Upper lobe of right lung (tissue), 1 donor: ENCODE results near the gene GRK4. TPM values are rescaled to one million over a fixed set of nuclear protein-coding genes. Genes with fewer than 3 reads are reported as not detected.
"Not testable (repeated sequence)": the region's sequence is repeated elsewhere in the genome, so short reads cannot be mapped to it uniquely, and the experiment has no call there.

Source experiments
- ATAC-seq: fragments of 200-7000 bp; cut with Tn5 transposase; one replicate; pipeline ENCODE4 v1.9.1; 2020; ENCODE audit warnings: mild to moderate bottlenecking, moderate library complexity
- DNase-seq: peaks from one replicate; pipeline ENCODE4 v3.0.0-alpha.2; 2020
- H3K27ac ChIP-seq: fragments of 200-600 bp; one replicate; pipeline ENCODE4 v1.8.0; 2022
- H3K27me3 ChIP-seq: fragments of 200-600 bp; one replicate; pipeline ENCODE4 v1.8.0; 2022; ENCODE audit warnings: mild to moderate bottlenecking
- H3K36me3 ChIP-seq: fragments of 200-600 bp; one replicate; pipeline ENCODE4 v1.8.0; 2022
- H3K4me1 ChIP-seq: fragments of 200-600 bp; one replicate; pipeline ENCODE4 v1.8.0; 2022
- H3K4me3 ChIP-seq: fragments of 200-600 bp; one replicate; pipeline ENCODE4 v1.8.0; 2022; ENCODE audit warnings: mild to moderate bottlenecking
- H3K9me3 ChIP-seq: fragments of 200-600 bp; one replicate; pipeline ENCODE4 v1.8.0; 2022
- CTCF ChIP-seq: fragments of 200-600 bp; IDR thresholded peaks from one replicate; pipeline ENCODE4 v1.8.0; 2022; ENCODE audit warnings: antibody characterized with exemption
- intact Hi-C: fragments of 100-400 bp; cut with DNase I; formaldehyde crosslinking; loops from one replicate; pipeline ENCODE4 v1.11.0; 2022
- total RNA-seq: library from RNA; stranded (reverse); fragmentation: NEBNext Ultra II Directional; extraction: Animal tissue kit (Norgen Biotek cat#: 25700); gene quantifications from one replicate; pipeline ENCODE4 v1.2.1, GENCODE V29; 2021
- donor health status: DM: no; HTN: yes; CAD: no; lungs with severe emphysema.

Gene GRK4
- total RNA-seq, 1 donor from 2014 or later: 8.0 TPM

- Histone ChIP-seq H3K36me3 (peaks cover 87% of the 10 kb centered on the region), H3K27me3 (no peaks in the 10 kb centered on the region), H3K4me3 (no peak overlapping the region), H3K9me3 (no peaks in the 10 kb centered on the region), H3K27ac (no peak overlapping the region), H3K4me1 (peaks cover 2% of the 10 kb centered on the region)
- no peak for TF ChIP-seq CTCF
- no peak for ATAC-seq
- DNase-seq: no peak
- intact Hi-C loops: no loop called here
Observed at GRCh38 chr4:2953496-2953895, 9.9 kb upstream of the GRK4 start.

DNA sequence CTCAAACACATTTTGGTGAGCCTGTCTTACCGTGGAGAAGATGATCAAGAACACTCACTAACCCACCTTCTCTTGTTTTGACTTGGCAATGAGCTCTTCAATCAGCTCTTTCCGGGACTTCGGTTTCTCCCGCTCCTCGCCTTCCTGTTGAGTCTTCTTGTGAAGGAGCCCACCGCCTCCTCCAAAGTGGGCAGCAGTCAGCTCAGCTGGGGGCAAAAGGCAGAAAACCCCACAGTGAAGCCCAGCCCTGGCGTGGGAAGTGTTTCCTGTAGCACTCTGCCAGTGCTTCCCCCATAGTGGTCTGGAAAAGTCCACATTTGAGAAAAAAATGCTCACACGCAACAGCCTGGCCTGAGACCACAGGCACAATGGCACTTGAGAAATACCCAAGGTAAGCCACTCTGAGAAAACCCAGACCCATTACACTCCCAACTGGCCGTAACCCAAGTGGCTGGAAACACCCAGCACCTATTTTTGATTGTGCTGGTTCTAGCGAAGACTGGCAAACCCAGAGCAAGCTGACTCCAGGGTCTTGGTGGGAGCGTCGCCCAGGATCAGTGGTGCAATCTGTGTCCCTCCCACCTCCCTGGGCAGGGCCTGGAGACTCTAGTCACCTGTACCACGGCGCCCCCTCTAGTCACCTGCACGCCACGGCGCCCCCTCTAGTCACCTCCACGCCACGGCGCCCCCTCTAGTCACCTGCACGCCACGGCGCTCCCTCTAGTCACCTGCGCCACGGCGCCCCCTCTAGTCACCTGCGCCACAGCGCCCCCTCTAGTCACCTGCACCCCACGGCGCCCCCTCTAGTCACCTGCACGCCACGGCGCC is 8.8 kb upstream of the GRK4 start:
- no peak for DNase-seq
- peak overlapping the region; percentile 42 for H3K27ac ChIP-seq
- intact Hi-C loops: no loop called here

GRCh38 chr4:2955186-2956044 is 8.0 kb upstream of the GRK4 start:
- intact Hi-C loops, DNase-seq: not testable (repeated sequence)
- H3K36me3 ChIP-seq: peaks cover 71% of the 10 kb centered on the region

More for the DNA sequence above, 8.8 kb upstream of the GRK4 start:
- Histone ChIP-seq H3K4me3 (no peak overlapping the region), H3K9me3 (no peaks in the 10 kb centered on the region), H3K27me3 (no peaks in the 10 kb centered on the region), H3K4me1 (peaks cover 5% of the 10 kb centered on the region), H3K36me3 (peaks cover 80% of the 10 kb centered on the region)
- peak; percentile 61 for ATAC-seq
- TF ChIP-seq CTCF: no peak

GRCh38 chr4:2958446-2958845 is 4.9 kb upstream of the GRK4 start:
- Histone ChIP-seq H3K9me3 (no peaks in the 10 kb centered on the region), H3K27ac (no peak overlapping the region), H3K4me1 (peaks cover 19% of the 10 kb centered on the region), H3K36me3 (peaks cover 41% of the 10 kb centered on the region), H3K27me3 (no peaks in the 10 kb centered on the region), H3K4me3 (no peak overlapping the region)
- no peak for TF ChIP-seq CTCF
- DNase-seq (no peak), ATAC-seq (no peak)
- intact Hi-C loops: no loop called here

More at GRCh38 chr4:2955186-2956044, 8.0 kb upstream of the GRK4 start:
- ATAC-seq, H3K27ac ChIP-seq, H3K9me3 ChIP-seq, H3K4me1 ChIP-seq, H3K27me3 ChIP-seq, H3K4me3 ChIP-seq: not testable (repeated sequence)

DNA sequence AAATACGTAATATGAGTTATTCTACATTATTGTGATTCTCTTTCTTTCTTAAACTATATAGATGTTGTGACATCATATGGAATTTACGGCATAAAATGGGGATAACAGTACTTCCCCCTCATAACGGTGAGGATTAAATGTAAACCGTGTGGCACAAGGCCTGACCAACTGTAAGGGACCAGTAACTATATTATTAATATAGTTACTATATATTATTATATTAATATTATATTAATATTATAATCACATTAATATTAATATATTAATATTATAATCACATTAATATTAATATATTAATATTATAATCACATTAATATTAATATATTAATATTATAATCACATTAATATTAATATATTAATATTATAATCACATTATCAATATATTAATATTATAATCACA is 2.9 kb upstream of the GRK4 start:
- not testable (repeated sequence) for ATAC-seq

GRCh38 chr4:2961421-2961810 is 2.0 kb upstream of the GRK4 start:
- H3K27me3 ChIP-seq: no peaks in the 10 kb centered on the region
- DNase-seq (no peak), ATAC-seq (no peak)
- peaks cover 24% of the 10 kb centered on the region for H3K4me1 ChIP-seq
- no peak overlapping the region for H3K27ac ChIP-seq
- no peak for TF ChIP-seq CTCF
- peak overlapping the region; percentile 71 for H3K4me3 ChIP-seq
- no peaks in the 10 kb centered on the region for H3K9me3 ChIP-seq
- intact Hi-C loops: no loop called here
- peaks cover 22% of the 10 kb centered on the region for H3K36me3 ChIP-seq

More for the DNA sequence above, 2.9 kb upstream of the GRK4 start:
- DNase-seq, H3K4me3 ChIP-seq, H3K27me3 ChIP-seq, H3K27ac ChIP-seq, H3K9me3 ChIP-seq, intact Hi-C loops: not testable (repeated sequence)
- peaks cover 32% of the 10 kb centered on the region for H3K36me3 ChIP-seq
- peaks cover 24% of the 10 kb centered on the region for H3K4me1 ChIP-seq
